GM12801 (cell line): Measurements from ENCODE around the gene SLC13A2.

Experiments
- CTCF ChIP-seq: IDR thresholded peaks from one replicate; pipeline ENCODE4 v1.5.1; 2011; ENCODE audit warnings: control low read depth; ENCODE audit not compliant: insufficient read length; ENCODE audit errors: extremely low read depth

SLC13A2 gene

GRCh38 chr17:28482551-28483199 is 9.2 kb downstream of the SLC13A2 start:
- TF ChIP-seq CTCF: no peak

- TF ChIP-seq CTCF: no peak
These were observed 10.9 kb downstream of the SLC13A2 start for GRCh38 chr17:28484296-28484695.

GRCh38 chr17:28485049-28485448 is 11.6 kb downstream of the SLC13A2 start:
- TF ChIP-seq CTCF: no peak

GRCh38 chr17:28487881-28488532 is 14.6 kb downstream of the SLC13A2 start:
- TF ChIP-seq CTCF: no peak

- no peak for TF ChIP-seq CTCF
These were observed 15.3 kb downstream of the SLC13A2 start for GRCh38 chr17:28488533-28489276.

- TF ChIP-seq CTCF: no peak
These were observed 17.8 kb downstream of the SLC13A2 start for GRCh38 chr17:28491286-28491685.

- TF ChIP-seq CTCF: no peak
These were observed 18.4 kb downstream of the SLC13A2 start for GRCh38 chr17:28491860-28492259.
